HEK293T (cell line): ENCODE results near the gene PET100.

Experiments used
- ARNT ChIP-seq: fragments of 450-650 bp; IDR thresholded peaks from 2 replicates; pipeline ENCODE4 v1.6.1; 2017; ENCODE audit warnings: mild to moderate bottlenecking
- BHLHE40 ChIP-seq: fragments of 450-650 bp; IDR thresholded peaks from 2 replicates; pipeline ENCODE4 v1.6.1; 2016; ENCODE audit warnings: mild to moderate bottlenecking, moderate library complexity, borderline replicate concordance
- ELF4 ChIP-seq: fragments of 450-650 bp; IDR thresholded peaks from 2 replicates; pipeline ENCODE4 v1.6.1; 2017; ENCODE audit warnings: antibody characterized with exemption
- FOXA1 ChIP-seq: fragments of 450-650 bp; IDR thresholded peaks from 2 replicates; pipeline ENCODE4 v1.6.1; 2016; ENCODE audit warnings: mild to moderate bottlenecking
- FOXK2 ChIP-seq: fragments of 450-650 bp; IDR thresholded peaks from 2 replicates; pipeline ENCODE4 v1.6.1; 2016; ENCODE audit warnings: mild to moderate bottlenecking
- FOXM1 ChIP-seq: fragments of 450-650 bp; IDR thresholded peaks from 2 replicates; pipeline ENCODE4 v1.6.1; 2017; ENCODE audit warnings: mild to moderate bottlenecking, borderline replicate concordance
- L3MBTL2 ChIP-seq: fragments of 450-650 bp; conservative IDR thresholded peaks from 2 replicates; pipeline ENCODE4 v1.6.1; 2016; ENCODE audit warnings: mild to moderate bottlenecking
- SP1 ChIP-seq: fragments of 450-650 bp; IDR thresholded peaks from 2 replicates; pipeline ENCODE4 v1.6.1; 2017
- SUZ12 ChIP-seq: fragments of 450-650 bp; IDR thresholded peaks from 2 replicates; pipeline ENCODE4 v1.6.1; 2016; ENCODE audit warnings: mild to moderate bottlenecking
- TARDBP ChIP-seq: fragments of 450-650 bp; IDR thresholded peaks from 2 replicates; pipeline ENCODE4 v1.6.1; 2016
- TF ChIP-seq, protein P1 (sequence below): fragments of 450-650 bp; IDR thresholded peaks from 2 replicates; pipeline ENCODE4 v1.6.1; 2016

- TF ChIP-seq BHLHE40, result no peak
- no peak for TF ChIP-seq SP1
- no peak for TF ChIP-seq L3MBTL2
- TF ChIP-seq SUZ12, result no peak
- TF ChIP-seq FOXM1, result no peak
- no peak for TF ChIP-seq ELF4
- TF ChIP-seq FOXK2, result no peak
- no peak for TF ChIP-seq TARDBP
- TF ChIP-seq, protein P1, sequence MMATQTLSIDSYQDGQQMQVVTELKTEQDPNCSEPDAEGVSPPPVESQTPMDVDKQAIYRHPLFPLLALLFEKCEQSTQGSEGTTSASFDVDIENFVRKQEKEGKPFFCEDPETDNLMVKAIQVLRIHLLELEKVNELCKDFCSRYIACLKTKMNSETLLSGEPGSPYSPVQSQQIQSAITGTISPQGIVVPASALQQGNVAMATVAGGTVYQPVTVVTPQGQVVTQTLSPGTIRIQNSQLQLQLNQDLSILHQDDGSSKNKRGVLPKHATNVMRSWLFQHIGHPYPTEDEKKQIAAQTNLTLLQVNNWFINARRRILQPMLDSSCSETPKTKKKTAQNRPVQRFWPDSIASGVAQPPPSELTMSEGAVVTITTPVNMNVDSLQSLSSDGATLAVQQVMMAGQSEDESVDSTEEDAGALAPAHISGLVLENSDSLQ, result no peak
- TF ChIP-seq ARNT, result no peak
- no peak for TF ChIP-seq FOXA1
These were observed 39.8 kb upstream of the PET100 start for GRCh38 chr19:7589822-7590221.
